GM21423 (cell line): ENCODE measurements around the gene EDAR.

Source experiments
- ATAC-seq: cut with Tn5 transposase; IDR thresholded peaks from one replicate; pipeline ENCODE4 v1.9.1; 2021; ENCODE audit warnings: mild to moderate bottlenecking, moderate library complexity; ENCODE audit not compliant: unreplicated experiment

EDAR gene

GRCh38 chr2:109005686-109006204 is 16.7 kb upstream of the EDAR start:
- no peak for ATAC-seq

- no peak for ATAC-seq
Observed at GRCh38 chr2:109001201-109001600, 12.2 kb upstream of the EDAR start.

GRCh38 chr2:109000738-109001137 is 11.7 kb upstream of the EDAR start:
- no peak for ATAC-seq

GRCh38 chr2:108998911-108999310 is 9.9 kb upstream of the EDAR start:
- no peak for ATAC-seq

- no peak for ATAC-seq
Observed at GRCh38 chr2:108994178-108994577, 5.2 kb upstream of the EDAR start.

GRCh38 chr2:108993095-108993937 is 4.3 kb upstream of the EDAR start:
- no peak for ATAC-seq

- ATAC-seq, result no peak
Observed at GRCh38 chr2:108988076-108988795, 784 bp downstream of the EDAR start.

GRCh38 chr2:108986916-108987510 is 2.0 kb downstream of the EDAR start:
- ATAC-seq, result no peak

- ATAC-seq, result no peak
Observed at GRCh38 chr2:108983610-108984009, 5.4 kb downstream of the EDAR start.

GRCh38 chr2:108983061-108983460 is 6.0 kb downstream of the EDAR start:
- no peak for ATAC-seq

- ATAC-seq, result no peak
Observed at GRCh38 chr2:108982259-108982679, 6.8 kb downstream of the EDAR start.

GRCh38 chr2:108981846-108982245 is 7.2 kb downstream of the EDAR start:
- ATAC-seq, result no peak

GRCh38 chr2:108980076-108980475 is 8.9 kb downstream of the EDAR start:
- no peak for ATAC-seq

GRCh38 chr2:108979461-108979860 is 9.6 kb downstream of the EDAR start:
- no peak for ATAC-seq

GRCh38 chr2:108978709-108979111 is 10.3 kb downstream of the EDAR start:
- no peak for ATAC-seq

- no peak for ATAC-seq
Observed at GRCh38 chr2:108975613-108976435, 13.2 kb downstream of the EDAR start.

- no peak for ATAC-seq
Observed at GRCh38 chr2:108974674-108975073, 14.3 kb downstream of the EDAR start.

GRCh38 chr2:108972663-108973062 is 16.4 kb downstream of the EDAR start:
- no peak for ATAC-seq

- no peak for ATAC-seq
Observed at GRCh38 chr2:108971661-108972566, 17.1 kb downstream of the EDAR start.

GRCh38 chr2:108970369-108970768 is 18.7 kb downstream of the EDAR start:
- ATAC-seq, result no peak
